Colonic mucosa (tissue), 4 donors: Measurements from ENCODE around the gene KCNG2. TPM values are rescaled to one million over a fixed set of nuclear protein-coding genes. Genes with fewer than 3 reads are reported as not detected.

ENCODE experiments used
- DNase-seq: peaks from one replicate; pipeline ENCODE4 v3.0.0-alpha.2; 2020
- H3K27ac ChIP-seq: fragments of 200-600 bp; one replicate; pipeline ENCODE4 v1.8.0; 2021
- H3K27me3 ChIP-seq: fragments of 200-600 bp; one replicate; pipeline ENCODE4 v1.8.0; 2021
- H3K36me3 ChIP-seq: fragments of 200-600 bp; one replicate; pipeline ENCODE4 v1.8.0; 2021
- H3K4me1 ChIP-seq: fragments of 200-600 bp; one replicate; pipeline ENCODE4 v1.8.0; 2021; ENCODE audit warnings: mild to moderate bottlenecking
- H3K4me3 ChIP-seq: fragments of 200-600 bp; one replicate; pipeline ENCODE4 v1.8.0; 2021
- H3K9ac ChIP-seq, 2 donors: one replicate each; pipeline ENCODE4 v1.7.0; 2013; ENCODE audit warnings: control low read depth in 2 of 2, low read depth in 2 of 2, low read length in 2 of 2
- H3K9me3 ChIP-seq: fragments of 200-600 bp; one replicate; pipeline ENCODE4 v1.8.0; 2021
- intact Hi-C: fragments of 100-400 bp; cut with DNase I; formaldehyde crosslinking; loops from one replicate; pipeline ENCODE4 v1.14.1; 2022
- total RNA-seq, 2 donors: library from RNA; stranded (reverse); fragmentation: NEBNext Ultra II Directional in 1 of 2; extraction: Animal tissue kit (Norgen Biotek cat#: 25700) in 1 of 2; gene quantifications; one replicate each; pipeline ENCODE4 v1.2.1, GENCODE V29; 2021
- TF ChIP-seq, protein P1 (sequence below): fragments of 200-600 bp; IDR thresholded peaks from one replicate; pipeline ENCODE4 v1.8.0; 2022; ENCODE audit warnings: antibody characterized with exemption, mild to moderate bottlenecking
- donor health status: healthy.
- donor health status: DM: no; HTN: no; CAD: no.
- donor health status: DM: no; HTN: no; CAD: no.

Gene KCNG2
- total RNA-seq, 2 donors from 2014 or later, result 0.32 TPM; not detected in 1

- DNase-seq, result no peak
- H3K27me3 ChIP-seq, result no peaks in the 10 kb centered on the region
- TF ChIP-seq, protein P1, sequence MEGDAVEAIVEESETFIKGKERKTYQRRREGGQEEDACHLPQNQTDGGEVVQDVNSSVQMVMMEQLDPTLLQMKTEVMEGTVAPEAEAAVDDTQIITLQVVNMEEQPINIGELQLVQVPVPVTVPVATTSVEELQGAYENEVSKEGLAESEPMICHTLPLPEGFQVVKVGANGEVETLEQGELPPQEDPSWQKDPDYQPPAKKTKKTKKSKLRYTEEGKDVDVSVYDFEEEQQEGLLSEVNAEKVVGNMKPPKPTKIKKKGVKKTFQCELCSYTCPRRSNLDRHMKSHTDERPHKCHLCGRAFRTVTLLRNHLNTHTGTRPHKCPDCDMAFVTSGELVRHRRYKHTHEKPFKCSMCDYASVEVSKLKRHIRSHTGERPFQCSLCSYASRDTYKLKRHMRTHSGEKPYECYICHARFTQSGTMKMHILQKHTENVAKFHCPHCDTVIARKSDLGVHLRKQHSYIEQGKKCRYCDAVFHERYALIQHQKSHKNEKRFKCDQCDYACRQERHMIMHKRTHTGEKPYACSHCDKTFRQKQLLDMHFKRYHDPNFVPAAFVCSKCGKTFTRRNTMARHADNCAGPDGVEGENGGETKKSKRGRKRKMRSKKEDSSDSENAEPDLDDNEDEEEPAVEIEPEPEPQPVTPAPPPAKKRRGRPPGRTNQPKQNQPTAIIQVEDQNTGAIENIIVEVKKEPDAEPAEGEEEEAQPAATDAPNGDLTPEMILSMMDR, result no peak
- H3K9ac ChIP-seq, result no peak overlapping the region
- H3K36me3 ChIP-seq, result no peaks in the 10 kb centered on the region
- no peaks in the 10 kb centered on the region for H3K4me1 ChIP-seq
- no peak overlapping the region for H3K4me3 ChIP-seq
- H3K27ac ChIP-seq, result no peak overlapping the region
- peaks cover 4% of the 10 kb centered on the region for H3K9me3 ChIP-seq
- intact Hi-C loops, result no loop called here
Observed at GRCh38 chr18:79890674-79891073, 92.9 kb downstream of the KCNG2 start.

DNA sequence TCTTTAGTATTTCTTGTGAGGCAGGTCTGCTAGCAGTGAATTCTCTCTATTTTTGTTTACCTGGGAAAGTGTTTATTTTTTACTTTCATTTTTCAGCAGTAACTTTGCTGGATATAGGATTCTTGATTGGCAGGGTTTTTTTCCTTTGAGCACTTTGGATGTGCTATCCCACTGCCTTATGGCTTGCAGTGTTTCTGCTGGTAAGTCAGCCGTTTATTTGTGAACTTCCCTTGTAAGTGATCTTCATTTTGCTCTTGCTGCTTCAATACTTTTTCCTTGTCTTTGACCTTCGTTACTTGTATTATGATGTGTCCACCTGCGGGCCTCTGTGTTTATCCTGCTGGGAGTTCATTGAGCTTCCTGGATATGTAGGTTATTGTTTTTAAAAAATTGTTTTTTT, 99.0 kb downstream of the KCNG2 start:
- no peak overlapping the region for H3K9ac ChIP-seq
- no peak overlapping the region for H3K27ac ChIP-seq
- no peaks in the 10 kb centered on the region for H3K27me3 ChIP-seq
- intact Hi-C loops, result no loop called here
- no peak overlapping the region for H3K4me3 ChIP-seq
- TF ChIP-seq, protein P1, result no peak
- H3K36me3 ChIP-seq, result no peaks in the 10 kb centered on the region
- H3K4me1 ChIP-seq, result no peaks in the 10 kb centered on the region
- no peaks in the 10 kb centered on the region for H3K9me3 ChIP-seq
- no peak for DNase-seq

GRCh38 chr18:79897940-79898625, 100.3 kb downstream of the KCNG2 start:
- TF ChIP-seq, protein P1, result no peak
- H3K27ac ChIP-seq, result no peak overlapping the region
- H3K4me1 ChIP-seq, result no peaks in the 10 kb centered on the region
- no peak overlapping the region for H3K9ac ChIP-seq
- intact Hi-C loops, result no loop called here
- peaks cover under 1% of the 10 kb centered on the region for H3K36me3 ChIP-seq
- no peak for DNase-seq
- no peaks in the 10 kb centered on the region for H3K27me3 ChIP-seq
- no peaks in the 10 kb centered on the region for H3K9me3 ChIP-seq
- no peak overlapping the region for H3K4me3 ChIP-seq

GRCh38 chr18:79898952-79899608, 101.3 kb downstream of the KCNG2 start:
- TF ChIP-seq, protein P1, result no peak
- H3K4me1 ChIP-seq, result no peaks in the 10 kb centered on the region
- no peak overlapping the region for H3K27ac ChIP-seq
- no peak overlapping the region for H3K9ac ChIP-seq
- peaks cover 7% of the 10 kb centered on the region for H3K36me3 ChIP-seq
- intact Hi-C loops, result no loop called here
- no peaks in the 10 kb centered on the region for H3K9me3 ChIP-seq
- H3K4me3 ChIP-seq, result no peak overlapping the region
- no peaks in the 10 kb centered on the region for H3K27me3 ChIP-seq
- DNase-seq, result no peak

GRCh38 chr18:79899609-79900445, 102.1 kb downstream of the KCNG2 start:
- H3K27ac ChIP-seq, result no peak overlapping the region
- no peaks in the 10 kb centered on the region for H3K9me3 ChIP-seq
- no peaks in the 10 kb centered on the region for H3K27me3 ChIP-seq
- H3K9ac ChIP-seq, result no peak overlapping the region
- H3K4me1 ChIP-seq, result no peaks in the 10 kb centered on the region
- no peak overlapping the region for H3K4me3 ChIP-seq
- H3K36me3 ChIP-seq, result peaks cover 7% of the 10 kb centered on the region
- intact Hi-C loops, result no loop called here
- DNase-seq, result no peak
- TF ChIP-seq, protein P1, result no peak
